Measurements from ENCODE around the gene NCCRP1. TPM values are rescaled to one million over a fixed set of nuclear protein-coding genes. Genes with fewer than 3 reads are reported as not detected.

NCCRP1 gene
- total RNA-seq, 1 experiment from 2014 or later, result 23.2 TPM

DNA sequence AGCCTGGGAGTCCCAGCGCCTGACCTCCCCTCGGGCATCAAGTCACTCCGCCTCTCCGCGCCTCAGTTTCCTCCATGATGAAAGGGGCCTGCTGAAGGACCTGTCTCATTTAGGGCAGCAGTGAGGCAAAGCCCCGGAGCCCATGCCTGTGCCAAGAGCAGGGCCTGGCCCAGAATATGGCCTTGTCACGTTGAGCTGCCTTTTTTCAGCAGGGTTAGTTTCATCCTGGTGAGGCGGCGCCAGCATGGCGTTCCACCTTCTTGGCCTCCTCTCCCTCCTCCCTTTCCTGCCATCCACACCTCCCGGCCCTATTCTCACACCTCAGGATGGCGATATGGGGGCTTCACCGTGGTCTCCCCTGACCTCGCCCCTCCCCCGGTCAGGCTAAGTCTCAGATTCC is 41.0 kb upstream of the NCCRP1 start:
- Histone ChIP-seq H3K36me3 (ENCODE audit: low read depth) (no peaks in the 10 kb centered on the region), H2AFZ (no peak overlapping the region), H4K20me1 (ENCODE audit: insufficient read depth) (peaks cover 57% of the 10 kb centered on the region), H3K4me1 (replicated peaks; ENCODE audit: insufficient read depth) (peaks cover 43% of the 10 kb centered on the region), H3F3A (ENCODE audit: insufficient read depth, low read depth) (peaks cover 35% of the 10 kb centered on the region; the same call in 1 of the 2 replicates), H3K27me3 (ENCODE audit: insufficient read depth, low read depth) (no peaks in the 10 kb centered on the region), H3K9me3 (ENCODE audit: insufficient read depth, low read depth) (no peaks in the 10 kb centered on the region), H3K79me2 (ENCODE audit: low read depth) (peaks cover 86% of the 10 kb centered on the region), H3K9me2 (ENCODE audit: insufficient read depth) (no peaks in the 10 kb centered on the region), H3K4me2 (peak overlapping the region; percentile 74), H3K4me3 (no peak overlapping the region), H3K27ac (no peak overlapping the region)
- ChIA-PET POLR2A (ENCODE audit: unreplicated experiment) (no interaction called here), CTCF (no interaction called here)
- TF ChIP-seq, protein P1, sequence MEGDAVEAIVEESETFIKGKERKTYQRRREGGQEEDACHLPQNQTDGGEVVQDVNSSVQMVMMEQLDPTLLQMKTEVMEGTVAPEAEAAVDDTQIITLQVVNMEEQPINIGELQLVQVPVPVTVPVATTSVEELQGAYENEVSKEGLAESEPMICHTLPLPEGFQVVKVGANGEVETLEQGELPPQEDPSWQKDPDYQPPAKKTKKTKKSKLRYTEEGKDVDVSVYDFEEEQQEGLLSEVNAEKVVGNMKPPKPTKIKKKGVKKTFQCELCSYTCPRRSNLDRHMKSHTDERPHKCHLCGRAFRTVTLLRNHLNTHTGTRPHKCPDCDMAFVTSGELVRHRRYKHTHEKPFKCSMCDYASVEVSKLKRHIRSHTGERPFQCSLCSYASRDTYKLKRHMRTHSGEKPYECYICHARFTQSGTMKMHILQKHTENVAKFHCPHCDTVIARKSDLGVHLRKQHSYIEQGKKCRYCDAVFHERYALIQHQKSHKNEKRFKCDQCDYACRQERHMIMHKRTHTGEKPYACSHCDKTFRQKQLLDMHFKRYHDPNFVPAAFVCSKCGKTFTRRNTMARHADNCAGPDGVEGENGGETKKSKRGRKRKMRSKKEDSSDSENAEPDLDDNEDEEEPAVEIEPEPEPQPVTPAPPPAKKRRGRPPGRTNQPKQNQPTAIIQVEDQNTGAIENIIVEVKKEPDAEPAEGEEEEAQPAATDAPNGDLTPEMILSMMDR (conservative IDR thresholded peaks at IDR 0.05), result no peak
- no peak for TF ChIP-seq EZH2 (IDR thresholded peaks at IDR 0.05; ENCODE audit: low read depth)
- no peak for DNase-seq
- intact Hi-C loops (cut with micrococcal nuclease; ENCODE audit: unreplicated experiment), result no loop called here
- no TSS peak for BruUV-seq (replicated peaks)

DNA sequence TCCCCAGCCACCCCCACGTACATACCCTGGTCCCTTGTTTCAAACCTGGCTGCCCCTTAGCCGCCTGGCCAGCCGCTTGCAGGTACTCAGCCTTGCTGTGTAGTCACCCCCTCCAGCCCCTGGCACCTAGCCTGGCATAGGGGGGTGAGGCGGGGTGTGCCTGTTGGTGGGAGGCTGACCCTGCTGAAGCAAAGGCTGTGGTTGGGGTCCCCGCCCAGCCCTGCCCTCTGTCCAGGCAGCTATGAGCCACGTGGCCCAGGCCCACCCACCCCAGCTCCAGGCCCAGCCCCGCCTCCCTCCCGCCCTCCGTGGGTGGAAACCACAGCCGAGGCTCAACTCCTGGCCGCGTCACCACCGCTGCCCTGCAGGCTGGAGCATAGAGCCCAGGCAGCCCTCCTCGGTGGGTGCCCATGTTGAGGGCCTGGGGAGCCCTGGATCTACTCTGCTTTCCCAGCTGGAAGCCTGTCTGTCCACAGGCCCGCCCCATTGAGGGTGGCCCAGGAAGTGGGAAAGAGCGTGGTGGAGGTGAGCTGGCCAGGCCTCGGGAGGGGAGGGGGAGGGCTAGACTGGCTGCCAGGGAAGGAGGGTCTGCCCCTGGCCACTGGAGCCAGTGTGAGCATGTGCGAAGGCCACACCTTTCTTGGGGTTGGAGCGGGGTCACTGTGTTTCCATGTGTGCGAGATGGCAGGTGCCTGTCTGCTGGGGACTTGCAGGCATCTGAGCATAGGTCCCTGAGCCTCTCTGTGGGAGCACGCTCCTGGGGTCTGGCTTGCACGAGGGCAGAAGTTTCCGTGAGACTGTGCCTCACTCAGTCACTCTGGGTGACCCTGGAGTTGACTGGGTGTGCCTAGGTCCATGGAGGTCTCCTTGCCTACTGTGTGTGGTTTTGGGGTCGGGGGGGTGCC is 40.2 kb upstream of the NCCRP1 start:
- H3K9me3 ChIP-seq (ENCODE audit: insufficient read depth, low read depth), result no peaks in the 10 kb centered on the region
- H3K79me2 ChIP-seq (ENCODE audit: low read depth), result peaks cover 81% of the 10 kb centered on the region
- no TSS peak for BruUV-seq (replicated peaks)
- H2AFZ ChIP-seq, result no peak overlapping the region
- intact Hi-C loops (cut with micrococcal nuclease; ENCODE audit: unreplicated experiment), result no loop called here
- ChIA-PET CTCF (interaction anchor here (0.7 kb wide), 1 partner anchor 91 kb away, joined by 11 read pairs; no protein-coding TSS in a partner anchor), POLR2A (ENCODE audit: unreplicated experiment) (no interaction called here)
- H3K4me1 ChIP-seq (replicated peaks; ENCODE audit: insufficient read depth), result peaks cover 43% of the 10 kb centered on the region
- no peaks in the 10 kb centered on the region for H3K27me3 ChIP-seq (ENCODE audit: insufficient read depth, low read depth)
- H3K4me3 ChIP-seq, result no peak overlapping the region
- peaks cover 37% of the 10 kb centered on the region; the same call in 1 of the 2 replicates for H3F3A ChIP-seq (ENCODE audit: insufficient read depth, low read depth)
- no peaks in the 10 kb centered on the region for H3K36me3 ChIP-seq (ENCODE audit: low read depth)
- H3K9me2 ChIP-seq (ENCODE audit: insufficient read depth), result no peaks in the 10 kb centered on the region
- H3K4me2 ChIP-seq, result no peak overlapping the region
- no peak for TF ChIP-seq EZH2 (IDR thresholded peaks at IDR 0.05; ENCODE audit: low read depth)
- TF ChIP-seq, protein P1 (conservative IDR thresholded peaks at IDR 0.05), result no peak
- H3K27ac ChIP-seq, result no peak overlapping the region
- H4K20me1 ChIP-seq (ENCODE audit: insufficient read depth), result peaks cover 55% of the 10 kb centered on the region
- peak in 1 of 2 experiments; percentile 43 for DNase-seq

DNA sequence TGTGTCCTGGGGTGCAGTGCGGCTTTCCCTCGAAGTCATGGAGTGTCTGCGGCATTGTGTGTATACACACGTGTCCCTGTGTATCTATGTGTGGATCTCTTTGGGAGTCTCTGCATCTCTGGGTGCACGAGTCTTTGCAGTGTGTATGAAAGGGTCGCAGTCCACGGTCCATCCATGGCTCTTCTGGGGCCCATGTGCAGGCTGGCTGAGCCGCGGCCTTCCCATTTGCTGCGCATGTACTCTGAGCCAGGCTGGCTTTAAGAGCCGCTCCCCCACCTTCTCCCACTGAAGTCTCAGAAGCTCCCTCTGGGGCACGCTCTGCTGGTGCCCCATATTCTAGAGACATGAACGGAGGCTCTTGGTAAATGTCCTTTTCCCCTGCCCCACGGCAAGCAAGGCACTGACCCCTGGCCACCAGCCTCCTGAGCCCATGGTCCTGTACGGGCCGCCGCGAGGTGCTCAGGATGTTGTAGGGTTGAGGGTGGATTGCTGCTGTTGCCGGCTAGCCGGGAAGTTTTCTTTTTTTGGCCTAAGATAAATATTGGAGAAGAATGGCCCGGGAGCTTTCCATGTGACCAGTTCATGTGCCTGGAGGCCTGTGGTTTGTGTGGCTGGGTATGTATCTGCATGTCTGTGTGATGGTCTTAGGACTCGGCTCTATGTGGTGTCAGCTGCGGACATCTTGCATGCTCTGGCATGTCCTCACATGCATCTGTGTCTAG is 39.3 kb upstream of the NCCRP1 start:
- peaks cover 73% of the 10 kb centered on the region for H3K79me2 ChIP-seq (ENCODE audit: low read depth)
- H3K36me3 ChIP-seq (ENCODE audit: low read depth), result no peaks in the 10 kb centered on the region
- CTCF ChIA-PET, result no interaction called here
- H2AFZ ChIP-seq, result no peak overlapping the region
- no peaks in the 10 kb centered on the region for H3K9me3 ChIP-seq (ENCODE audit: insufficient read depth, low read depth)
- POLR2A ChIA-PET (ENCODE audit: unreplicated experiment), result no interaction called here
- no peak for TF ChIP-seq EZH2 (IDR thresholded peaks at IDR 0.05; ENCODE audit: low read depth)
- TF ChIP-seq, protein P1 (conservative IDR thresholded peaks at IDR 0.05), result no peak
- no peak overlapping the region for H3K4me2 ChIP-seq
- no peaks in the 10 kb centered on the region for H3K27me3 ChIP-seq (ENCODE audit: insufficient read depth, low read depth)
- H4K20me1 ChIP-seq (ENCODE audit: insufficient read depth), result peaks cover 55% of the 10 kb centered on the region
- H3K27ac ChIP-seq, result no peak overlapping the region
- intact Hi-C loops (cut with micrococcal nuclease; ENCODE audit: unreplicated experiment), result no loop called here
- H3K4me3 ChIP-seq, result no peak overlapping the region
- DNase-seq, result no peak
- peaks cover 43% of the 10 kb centered on the region for H3K4me1 ChIP-seq (replicated peaks; ENCODE audit: insufficient read depth)
- BruUV-seq (replicated peaks), result no TSS peak
- no peaks in the 10 kb centered on the region for H3K9me2 ChIP-seq (ENCODE audit: insufficient read depth)
- H3F3A ChIP-seq (ENCODE audit: insufficient read depth, low read depth), result peaks cover 37% of the 10 kb centered on the region; the same call in 1 of the 2 replicates

Data from PC-9 (cell line).